Panc1 (cell line): ENCODE measurements around the gene MACROD2.
"Not testable (repeated sequence)": the region's sequence is repeated elsewhere in the genome, so short reads cannot be mapped to it uniquely, and the experiment has no call there.

Experiments used
- POLR2AphosphoS5 ChIP-seq: IDR thresholded peaks from 2 replicates; pipeline ENCODE4 v1.6.1; 2012; ENCODE audit warnings: mild to moderate bottlenecking, low read depth, low read length, moderate library complexity
- REST ChIP-seq, 2 experiments: IDR thresholded peaks; 2 replicates each; pipeline ENCODE4 v1.6.1; 2011 to 2012; ENCODE audit warnings: low read depth in 2 of 2, control low read depth in 1 of 2, low read length in 1 of 2, mild to moderate bottlenecking in 1 of 2, moderate library complexity in 1 of 2; ENCODE audit not compliant: insufficient read depth in 1 of 2
- SIN3A ChIP-seq: IDR thresholded peaks from 2 replicates; pipeline ENCODE4 v1.6.1; 2012; ENCODE audit warnings: low read depth, mild to moderate bottlenecking, low read length, moderate library complexity, borderline replicate concordance; ENCODE audit not compliant: insufficient read depth
- TCF7L2 ChIP-seq: IDR thresholded peaks from 2 replicates; pipeline ENCODE4 v1.6.1; 2011; ENCODE audit warnings: mild to moderate bottlenecking, low read depth, low read length, inconsistent platforms
- TF ChIP-seq, protein P1 (sequence below): fragments of 450-650 bp; IDR thresholded peaks from 2 replicates; pipeline ENCODE4 v1.5.1; 2017; ENCODE audit warnings: mild to moderate bottlenecking

DNA sequence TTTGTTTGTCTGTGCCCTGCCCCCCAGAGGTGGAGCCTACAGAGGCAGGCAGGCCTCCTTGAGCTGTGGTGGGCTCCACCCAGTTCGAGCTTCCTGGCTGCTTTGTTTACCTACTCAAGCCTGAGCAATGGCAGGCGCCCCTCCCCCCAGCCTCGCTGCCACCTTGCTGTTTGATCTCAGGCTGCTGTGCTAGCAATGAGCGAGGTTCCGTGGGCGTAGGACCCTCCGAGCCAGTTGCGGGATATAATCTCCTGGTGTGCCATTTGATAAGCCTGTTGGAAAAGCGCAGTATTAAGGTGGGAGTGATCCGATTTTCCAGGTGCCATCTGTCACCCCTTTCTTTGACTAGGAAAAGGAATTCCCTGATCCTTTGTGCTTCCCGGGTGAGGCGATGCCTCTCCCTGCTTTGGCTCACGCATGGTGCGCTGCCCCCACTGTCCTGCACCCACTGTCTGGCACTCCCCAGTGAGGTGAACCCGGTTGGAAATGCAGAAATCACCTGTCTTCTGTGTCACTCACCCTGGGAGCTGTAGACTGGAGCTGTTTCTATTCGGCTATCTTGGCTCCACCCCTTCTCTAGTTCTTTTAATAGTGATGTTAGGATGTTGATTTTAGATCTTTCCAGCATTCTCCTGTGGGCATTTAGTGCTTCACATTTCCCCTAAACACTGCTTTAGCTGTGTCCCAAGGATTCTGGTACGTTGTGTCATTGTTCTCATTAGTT is 471.9 kb downstream of the MACROD2 start:
- not testable (repeated sequence) for TF ChIP-seq TCF7L2; SIN3A; POLR2AphosphoS5; REST (IDR thresholded peaks at IDR 0.05; ENCODE audit: insufficient read depth in 1 of 2, low read depth in 2 of 2, low read length in 1 of 2)
- TF ChIP-seq, protein P1, sequence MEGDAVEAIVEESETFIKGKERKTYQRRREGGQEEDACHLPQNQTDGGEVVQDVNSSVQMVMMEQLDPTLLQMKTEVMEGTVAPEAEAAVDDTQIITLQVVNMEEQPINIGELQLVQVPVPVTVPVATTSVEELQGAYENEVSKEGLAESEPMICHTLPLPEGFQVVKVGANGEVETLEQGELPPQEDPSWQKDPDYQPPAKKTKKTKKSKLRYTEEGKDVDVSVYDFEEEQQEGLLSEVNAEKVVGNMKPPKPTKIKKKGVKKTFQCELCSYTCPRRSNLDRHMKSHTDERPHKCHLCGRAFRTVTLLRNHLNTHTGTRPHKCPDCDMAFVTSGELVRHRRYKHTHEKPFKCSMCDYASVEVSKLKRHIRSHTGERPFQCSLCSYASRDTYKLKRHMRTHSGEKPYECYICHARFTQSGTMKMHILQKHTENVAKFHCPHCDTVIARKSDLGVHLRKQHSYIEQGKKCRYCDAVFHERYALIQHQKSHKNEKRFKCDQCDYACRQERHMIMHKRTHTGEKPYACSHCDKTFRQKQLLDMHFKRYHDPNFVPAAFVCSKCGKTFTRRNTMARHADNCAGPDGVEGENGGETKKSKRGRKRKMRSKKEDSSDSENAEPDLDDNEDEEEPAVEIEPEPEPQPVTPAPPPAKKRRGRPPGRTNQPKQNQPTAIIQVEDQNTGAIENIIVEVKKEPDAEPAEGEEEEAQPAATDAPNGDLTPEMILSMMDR: not testable (repeated sequence)
